ENCODE measurements around the gene SOHLH1.

Gene SOHLH1

GRCh38 chr9:135703726-135704125, 4.4 kb upstream of the SOHLH1 start:
- DNase-seq (ENCODE audit: low read depth in 2 of 2): no peak

- peak; percentile 34 to 59 for DNase-seq (ENCODE audit: low read depth in 2 of 2)
Measured at GRCh38 chr9:135701959-135702721, 2.9 kb upstream of the SOHLH1 start, which contains the start of gene KCNT1. Gene KCNT1, plus strand, starts transcription at chr9:135702185. Its CDS starts 74 bp downstream, at chr9:135702259.

- DNase-seq (ENCODE audit: low read depth in 2 of 2): no peak
Measured at GRCh38 chr9:135701067-135701958, 2.0 kb upstream of the SOHLH1 start.

GRCh38 chr9:135700525-135700924, 1.2 kb upstream of the SOHLH1 start:
- no peak for DNase-seq (ENCODE audit: low read depth in 2 of 2)

- no peak for DNase-seq (ENCODE audit: low read depth in 2 of 2)
Measured at GRCh38 chr9:135698767-135699166, 514 bp downstream of the SOHLH1 start.

GRCh38 chr9:135698236-135698635, 1.0 kb downstream of the SOHLH1 start:
- DNase-seq (ENCODE audit: low read depth in 2 of 2): no peak

GRCh38 chr9:135697226-135697625, 2.1 kb downstream of the SOHLH1 start:
- no peak for DNase-seq (ENCODE audit: low read depth in 2 of 2)

GRCh38 chr9:135696446-135696845, 2.8 kb downstream of the SOHLH1 start:
- DNase-seq (ENCODE audit: low read depth in 2 of 2): no peak

- no peak for DNase-seq (ENCODE audit: low read depth in 2 of 2)
Measured at GRCh38 chr9:135695642-135696041, 3.6 kb downstream of the SOHLH1 start.

- no peak for DNase-seq (ENCODE audit: low read depth in 2 of 2)
Measured at GRCh38 chr9:135695036-135695435, 4.2 kb downstream of the SOHLH1 start.

GRCh38 chr9:135694414-135694813, 4.9 kb downstream of the SOHLH1 start:
- DNase-seq (ENCODE audit: low read depth in 2 of 2): no peak

GRCh38 chr9:135693771-135694170, 5.5 kb downstream of the SOHLH1 start:
- no peak for DNase-seq (ENCODE audit: low read depth in 2 of 2)

GRCh38 chr9:135693265-135693664, 6.0 kb downstream of the SOHLH1 start:
- DNase-seq (ENCODE audit: low read depth in 2 of 2): no peak

- DNase-seq (ENCODE audit: low read depth in 2 of 2): no peak
Measured at GRCh38 chr9:135692410-135692809, 6.9 kb downstream of the SOHLH1 start.

- no peak for DNase-seq (ENCODE audit: low read depth in 2 of 2)
Measured at GRCh38 chr9:135690836-135691570, 8.3 kb downstream of the SOHLH1 start.

GRCh38 chr9:135689011-135689410, 10.3 kb downstream of the SOHLH1 start:
- no peak for DNase-seq (ENCODE audit: low read depth in 2 of 2)

GRCh38 chr9:135687216-135687615, 12.1 kb downstream of the SOHLH1 start:
- DNase-seq (ENCODE audit: low read depth in 2 of 2): no peak

GRCh38 chr9:135684691-135685090, 14.6 kb downstream of the SOHLH1 start:
- DNase-seq (ENCODE audit: low read depth in 2 of 2): no peak

GRCh38 chr9:135683401-135684034, 15.8 kb downstream of the SOHLH1 start:
- DNase-seq (ENCODE audit: low read depth in 2 of 2): no peak

- DNase-seq (ENCODE audit: low read depth in 2 of 2): no peak
Measured at GRCh38 chr9:135681161-135681560, 18.1 kb downstream of the SOHLH1 start.

- no peak for DNase-seq (ENCODE audit: low read depth in 2 of 2)
Measured at GRCh38 chr9:135680056-135680455, 19.2 kb downstream of the SOHLH1 start.

All from stimulated activated CD4-positive, alpha-beta T cell treated with anti-CD3 and anti-CD28 coated beads, Interleukin-1b, Interleukin-23, amount 100 ng/mL, for 4 hours (primary cell).